OCI-LY7 (cell line): ENCODE measurements around the gene SCART1. TPM values are rescaled to one million over a fixed set of nuclear protein-coding genes. Genes with fewer than 3 reads are reported as not detected.
"Not testable (repeated sequence)": the region's sequence is repeated elsewhere in the genome, so short reads cannot be mapped to it uniquely, and the experiment has no call there.

Experiments
- BruUV-seq: library from RNA; stranded (reverse); fragments of 400-500 nt; replicated peaks from 2 replicates; lab custom pipeline; 2021; lab: Mats Ljungman, UMichigan
- CTCF ChIA-PET: fragments of 300-600 bp; sonication (Branson Sonifier 250); formaldehyde crosslinking; loops from one replicate; lab custom pipeline; 2022; ENCODE audit warnings: antibody characterized with exemption; ENCODE audit not compliant: unreplicated experiment; lab: Charles Lee
- POLR2A ChIA-PET: fragments of 300-600 bp; sonication (Branson Sonifier 250); formaldehyde crosslinking; loops from one replicate; lab custom pipeline; 2022; ENCODE audit warnings: antibody characterized with exemption; lab: Charles Lee
- DNase-seq: peaks from one replicate; pipeline ENCODE4 v3.0.0-alpha.2; 2015; ENCODE audit warnings: low spot score
- H2AFZ ChIP-seq: fragments of 200-600 bp; sonication (generic), shearing (Covaris generic); 2 replicates; pipeline ENCODE4 v1.6.1; 2014; ENCODE audit warnings: mild to moderate bottlenecking, antibody characterized with exemption, low read length, moderate library complexity
- H3K27ac ChIP-seq: fragments of 200-600 bp; sonication (generic); 2 replicates; pipeline ENCODE4 v1.5.1; 2014; ENCODE audit warnings: mixed run types, low read depth, mild to moderate bottlenecking, moderate library complexity, low read length, inconsistent platforms; ENCODE audit not compliant: poor library complexity, severe bottlenecking
- H3K36me3 ChIP-seq: fragments of 200-600 bp; sonication (generic); 2 replicates; pipeline ENCODE4 v1.6.1; 2014; ENCODE audit warnings: mild to moderate bottlenecking, antibody characterized with exemption, low read length, moderate library complexity, mixed read lengths; ENCODE audit not compliant: insufficient read depth
- H3K4me1 ChIP-seq: fragments of 200-600 bp; sonication (generic); 2 replicates; pipeline ENCODE4 v1.5.1; 2014; ENCODE audit warnings: mild to moderate bottlenecking, low read length; ENCODE audit not compliant: insufficient read depth, poor library complexity, severe bottlenecking
- H3K4me2 ChIP-seq: fragments of 200-600 bp; sonication (generic); 2 replicates; pipeline ENCODE4 v1.6.1; 2014; ENCODE audit warnings: mild to moderate bottlenecking, low read length
- H3K4me3 ChIP-seq: fragments of 200-600 bp; sonication (generic); 2 replicates; pipeline ENCODE4 v1.5.1; 2014; ENCODE audit warnings: mild to moderate bottlenecking, low read depth, low read length; ENCODE audit not compliant: poor library complexity, severe bottlenecking
- H3K79me2 ChIP-seq: fragments of 200-600 bp; sonication (generic); 2 replicates; pipeline ENCODE4 v1.6.1; 2016; ENCODE audit warnings: low read depth, mild to moderate bottlenecking, low read length, moderate library complexity, mixed read lengths; ENCODE audit not compliant: insufficient read depth
- H3K9me2 ChIP-seq: fragments of 200-600 bp; sonication (generic); 2 replicates; pipeline ENCODE4 v1.6.1; 2016; ENCODE audit warnings: mild to moderate bottlenecking, low read length, mixed read lengths; ENCODE audit not compliant: insufficient read depth
- H3K9me3 ChIP-seq: fragments of 200-600 bp; sonication (generic); 2 replicates; pipeline ENCODE4 v1.6.1; 2014; ENCODE audit warnings: mild to moderate bottlenecking, mixed run types, low read length, mixed read lengths
- H4K20me1 ChIP-seq: fragments of 200-600 bp; sonication (generic); 2 replicates; pipeline ENCODE4 v1.6.1; 2014; ENCODE audit warnings: mild to moderate bottlenecking, antibody characterized with exemption, low read length, moderate library complexity, mixed read lengths; ENCODE audit not compliant: insufficient read depth
- CTCF ChIP-seq: fragments of 200-600 bp; sonication (generic); conservative IDR thresholded peaks from 2 replicates; pipeline ENCODE4 v1.5.1; 2014; ENCODE audit warnings: mild to moderate bottlenecking, antibody characterized with exemption, low read length, moderate library complexity, mixed read lengths
- EZH2phosphoT487 ChIP-seq: fragments of 200-600 bp; sonication (generic); IDR thresholded peaks from 2 replicates; pipeline ENCODE4 v1.6.1; 2018; ENCODE audit warnings: low read depth, borderline replicate concordance, mild to moderate bottlenecking, mixed run types, antibody characterized with exemption, low read length, moderate library complexity, mixed read lengths
- intact Hi-C: fragments of 100-400 bp; cut with micrococcal nuclease; formaldehyde crosslinking; loops from one replicate; pipeline ENCODE4 v1.10.0; 2022; ENCODE audit not compliant: unreplicated experiment
- total RNA-seq, 2 experiments: library from RNA; depleted of rRNA in 1 of 2; stranded (reverse); fragments of >200 nt in 1 of 2; shearing (Covaris generic) in 1 of 2; gene quantifications; 2 replicates each; pipeline ENCODE4 v1.2.3, GENCODE V29; 2014 to 2022

Gene SCART1
- total RNA-seq, 2 experiments from 2014 or later: 10.0 to 10.9 TPM

GRCh38 chr10:133488354-133488753 is 34.6 kb downstream of the SCART1 start:
- Histone ChIP-seq H3K4me3 (no peak overlapping the region), H3K9me2 (no peaks in the 10 kb centered on the region), H2AFZ (no peak overlapping the region), H3K4me1 (peaks cover 8% of the 10 kb centered on the region), H3K27ac (no peak overlapping the region), H3K4me2 (no peak overlapping the region), H3K79me2 (no peaks in the 10 kb centered on the region), H4K20me1 (no peaks in the 10 kb centered on the region), H3K36me3 (no peaks in the 10 kb centered on the region), H3K9me3 (peaks cover 26% of the 10 kb centered on the region)
- no TSS peak for BruUV-seq
- no peak for DNase-seq
- intact Hi-C loops: no loop called here
- ChIA-PET POLR2A (no interaction called here), CTCF (no interaction called here)
- TF ChIP-seq EZH2phosphoT487 (no peak), CTCF (no peak)

- no peak overlapping the region for H2AFZ ChIP-seq
These were observed 36.3 kb downstream of the SCART1 start for GRCh38 chr10:133489816-133490588.

GRCh38 chr10:133493562-133493961 is 39.8 kb downstream of the SCART1 start:
- H3K36me3 ChIP-seq, BruUV-seq, H3K4me2 ChIP-seq, H3K27ac ChIP-seq, H4K20me1 ChIP-seq, H3K79me2 ChIP-seq, H3K9me2 ChIP-seq, CTCF ChIA-PET, H3K4me1 ChIP-seq, intact Hi-C loops, H3K4me3 ChIP-seq, DNase-seq, H2AFZ ChIP-seq, POLR2A ChIA-PET: not testable (repeated sequence)
- H3K9me3 ChIP-seq: 0 out of 2 replicates have a peak, but pooled peaks cover 11% of the 10 kb centered on the region

More at GRCh38 chr10:133489816-133490588, 36.3 kb downstream of the SCART1 start:
- no peak overlapping the region for H3K4me3 ChIP-seq
- H3K36me3 ChIP-seq: no peaks in the 10 kb centered on the region
- no peaks in the 10 kb centered on the region for H4K20me1 ChIP-seq
- H3K9me3 ChIP-seq: peaks cover 24% of the 10 kb centered on the region
- no peaks in the 10 kb centered on the region for H3K9me2 ChIP-seq
- TF ChIP-seq CTCF (no peak), EZH2phosphoT487 (no peak)
- BruUV-seq: no TSS peak
- ChIA-PET CTCF (no interaction called here), POLR2A (no interaction called here)
- peaks cover 8% of the 10 kb centered on the region for H3K4me1 ChIP-seq
- H3K4me2 ChIP-seq: no peak overlapping the region
- H3K79me2 ChIP-seq: no peaks in the 10 kb centered on the region
- no peak for DNase-seq
- no peak overlapping the region for H3K27ac ChIP-seq
- intact Hi-C loops: no loop called here
